Esophagus (tissue), 2 donors: ENCODE results near the gene FAM83F. TPM values are rescaled to one million over a fixed set of nuclear protein-coding genes. Genes with fewer than 3 reads are reported as not detected.

Experiments
- H3K27ac ChIP-seq, 2 donors: one replicate each; pipeline ENCODE4 v1.5.1; 2013; ENCODE audit warnings: low read depth in 2 of 2, mild to moderate bottlenecking in 2 of 2, inconsistent platforms in 1 of 2, low read length in 1 of 2, moderate library complexity in 1 of 2
- H3K27me3 ChIP-seq, 2 donors: one replicate each; pipeline ENCODE4 v1.6.1; 2013; ENCODE audit warnings: low read length in 2 of 2, control low read depth in 1 of 2, mild to moderate bottlenecking in 1 of 2; ENCODE audit not compliant: insufficient read depth in 2 of 2, control insufficient read depth in 1 of 2
- H3K36me3 ChIP-seq, 2 donors: one replicate each; pipeline ENCODE4 v1.6.1; 2013; ENCODE audit warnings: low read length in 1 of 2; ENCODE audit not compliant: control insufficient read depth in 2 of 2, insufficient read depth in 2 of 2
- H3K4me1 ChIP-seq, 2 donors: one replicate each; pipeline ENCODE4 v1.6.1; 2013; ENCODE audit warnings: low read length in 1 of 2; ENCODE audit not compliant: control insufficient read depth in 2 of 2, insufficient read depth in 2 of 2
- H3K4me3 ChIP-seq, 2 donors: one replicate each; pipeline ENCODE4 v1.5.1; 2013; ENCODE audit warnings: low read length in 2 of 2, mild to moderate bottlenecking in 2 of 2, low read depth in 1 of 2, moderate library complexity in 1 of 2
- H3K9me3 ChIP-seq, 2 donors: one replicate each; pipeline ENCODE4 v1.6.1; 2013; ENCODE audit warnings: mild to moderate bottlenecking in 2 of 2, low read depth in 1 of 2, low read length in 1 of 2, moderate library complexity in 1 of 2; ENCODE audit not compliant: control insufficient read depth in 2 of 2, insufficient read depth in 1 of 2
- WGBS, 2 donors: extraction: QIAGEN DNeasy Blood & Tissue Kit; methylation state at CpG; one replicate each; pipeline ENCODE4 v1.1.7; 2013; 5-methylcytosine and 5-hydroxymethylcytosine counted together
- polyA plus RNA-seq, 2 donors: library from polyadenylated mRNA; stranded (reverse); fragments of 200-250 nt; gene quantifications; one replicate each; pipeline ENCODE4 v1.2.3, GENCODE V29; 2013
- donor health status: healthy with polysubstance abuse.
- donor health status: Bipolar disorder and iron deficiency.

Gene FAM83F
- polyA plus RNA-seq, 2 donors = 8.6 to 12.9 TPM

GRCh38 chr22:40029189-40029890 lies 34.6 kb downstream of the FAM83F start:
- WGBS, 2 donors = 63 to 80% methylated on average over 19 of the region's 19 CpGs
- H3K27me3 ChIP-seq = no peaks in the 10 kb centered on the region
- H3K4me1 ChIP-seq = peaks cover 0 to 16% of the 10 kb centered on the region in 2 donors
- no peaks in the 10 kb centered on the region for H3K9me3 ChIP-seq
- peaks cover 0 to 24% of the 10 kb centered on the region in 2 donors for H3K36me3 ChIP-seq
- no peak overlapping the region for H3K4me3 ChIP-seq
- no peak overlapping the region for H3K27ac ChIP-seq

- no peaks in the 10 kb centered on the region for H3K27me3 ChIP-seq
- H3K9me3 ChIP-seq = no peaks in the 10 kb centered on the region
- peaks cover 0 to 14% of the 10 kb centered on the region in 2 donors for H3K4me1 ChIP-seq
- 91 to 94% methylated on average over 13 of the region's 13 CpGs for WGBS, 2 donors
- peaks cover 0 to 24% of the 10 kb centered on the region in 2 donors for H3K36me3 ChIP-seq
- H3K27ac ChIP-seq = no peak overlapping the region
- no peak overlapping the region for H3K4me3 ChIP-seq
These were observed 35.4 kb downstream of the FAM83F start for GRCh38 chr22:40030026-40030757.

- Histone ChIP-seq H3K9me3 (no peaks in the 10 kb centered on the region), H3K27ac (no peak overlapping the region), H3K36me3 (peaks cover 0 to 23% of the 10 kb centered on the region in 2 donors), H3K27me3 (no peaks in the 10 kb centered on the region), H3K4me1 (peaks cover 0 to 14% of the 10 kb centered on the region in 2 donors), H3K4me3 (no peak overlapping the region)
- WGBS, 2 donors = 87 to 89% methylated on average over 4 of the region's 4 CpGs
These were observed 36.0 kb downstream of the FAM83F start for GRCh38 chr22:40030758-40031095.

- Histone ChIP-seq H3K36me3 (peaks cover 0 to 16% of the 10 kb centered on the region in 2 donors), H3K27me3 (no peaks in the 10 kb centered on the region), H3K4me3 (no peak overlapping the region), H3K4me1 (peaks cover 0 to 14% of the 10 kb centered on the region in 2 donors), H3K9me3 (no peaks in the 10 kb centered on the region), H3K27ac (no peak overlapping the region)
- WGBS, 2 donors = 87 to 89% methylated on average over 10 of the region's 10 CpGs
These were observed 37.2 kb downstream of the FAM83F start for GRCh38 chr22:40031766-40032470.

- no peaks in the 10 kb centered on the region for H3K27me3 ChIP-seq
- no peak overlapping the region for H3K4me3 ChIP-seq
- H3K4me1 ChIP-seq = peaks cover 0 to 6% of the 10 kb centered on the region in 2 donors
- H3K27ac ChIP-seq = no peak overlapping the region
- H3K9me3 ChIP-seq = no peaks in the 10 kb centered on the region
- H3K36me3 ChIP-seq = peaks cover 0 to 11% of the 10 kb centered on the region in 2 donors
- 70 to 77% methylated on average over 12 of the region's 12 CpGs for WGBS, 2 donors
These were observed 39.0 kb downstream of the FAM83F start for GRCh38 chr22:40033586-40034380.

GRCh38 chr22:40035351-40035750 lies 40.6 kb downstream of the FAM83F start:
- Histone ChIP-seq H3K27ac (no peak overlapping the region), H3K27me3 (no peaks in the 10 kb centered on the region), H3K36me3 (peaks cover 0 to 5% of the 10 kb centered on the region in 2 donors), H3K9me3 (no peaks in the 10 kb centered on the region), H3K4me3 (no peak overlapping the region), H3K4me1 (peaks cover 0 to 3% of the 10 kb centered on the region in 2 donors)
- 88 to 90% methylated on average over 11 of the region's 11 CpGs for WGBS, 2 donors

- no peak overlapping the region for H3K4me3 ChIP-seq
- peaks cover 0 to 4% of the 10 kb centered on the region in 2 donors for H3K36me3 ChIP-seq
- H3K9me3 ChIP-seq = no peaks in the 10 kb centered on the region
- H3K27me3 ChIP-seq = no peaks in the 10 kb centered on the region
- no peak overlapping the region for H3K27ac ChIP-seq
- H3K4me1 ChIP-seq = peaks cover 0 to 3% of the 10 kb centered on the region in 2 donors
- 69% methylated on average over 6 of the region's 6 CpGs for WGBS, 2 donors
These were observed 41.4 kb downstream of the FAM83F start for GRCh38 chr22:40036126-40036525.

- H3K9me3 ChIP-seq = no peaks in the 10 kb centered on the region
- H3K4me3 ChIP-seq = no peak overlapping the region
- H3K27ac ChIP-seq = no peak overlapping the region
- peaks cover 3% of the 10 kb centered on the region in 2 donors for H3K4me1 ChIP-seq
- peaks cover 0 to 2% of the 10 kb centered on the region in 2 donors for H3K36me3 ChIP-seq
- no peaks in the 10 kb centered on the region for H3K27me3 ChIP-seq
- WGBS, 2 donors = 35 to 43% methylated on average over 13 of the region's 13 CpGs
These were observed 42.0 kb downstream of the FAM83F start for GRCh38 chr22:40036591-40037225.

- H3K27me3 ChIP-seq = no peaks in the 10 kb centered on the region
- H3K4me1 ChIP-seq = peaks cover 3 to 7% of the 10 kb centered on the region in 2 donors
- 80 to 85% methylated on average over 3 of the region's 3 CpGs for WGBS, 2 donors
- no peaks in the 10 kb centered on the region for H3K36me3 ChIP-seq
- no peaks in the 10 kb centered on the region for H3K9me3 ChIP-seq
- no peak overlapping the region for H3K27ac ChIP-seq
- H3K4me3 ChIP-seq = no peak overlapping the region
These were observed 42.6 kb downstream of the FAM83F start for GRCh38 chr22:40037320-40037719.
